Panc1 (cell line): ENCODE data around the gene CYP24A1. TPM values are rescaled to one million over a fixed set of nuclear protein-coding genes. Genes with fewer than 3 reads are reported as not detected.

Experiments
- ATAC-seq: fragments of 200-7000 bp; cut with Tn5 transposase; 2 replicates; pipeline ENCODE4 v1.9.1; 2020; ENCODE audit warnings: mild to moderate bottlenecking, moderate library complexity
- BruUV-seq: library from RNA; stranded (reverse); fragments of 400-500 nt; replicated peaks from 2 replicates; lab custom pipeline; 2021; lab: Mats Ljungman, UMichigan
- CTCF ChIA-PET: fragments of 300-600 bp; sonication (Branson Sonifier 250); formaldehyde crosslinking; loops from one replicate; lab custom pipeline; 2022; ENCODE audit warnings: antibody characterized with exemption; lab: Charles Lee
- POLR2A ChIA-PET: fragments of 300-600 bp; sonication (Branson Sonifier 250); formaldehyde crosslinking; loops from one replicate; lab custom pipeline; 2022; ENCODE audit warnings: antibody characterized with exemption; lab: Charles Lee
- DNase-seq: peaks from one replicate; pipeline ENCODE4 v3.0.0-alpha.2; 2010; ENCODE audit warnings: low read depth, low spot score
- H3K27ac ChIP-seq: 2 replicates; pipeline ENCODE4 v1.5.1; 2011; ENCODE audit warnings: mild to moderate bottlenecking, low read length, inconsistent platforms
- H3K27me3 ChIP-seq: fragments of 200-500 bp; sonication (Bioruptor generic); 2 replicates; pipeline ENCODE4 v1.6.0; 2014; ENCODE audit warnings: low read length, inconsistent platforms; ENCODE audit not compliant: control insufficient read depth, insufficient read depth
- H3K36me3 ChIP-seq: fragments of 200-500 bp; sonication (Bioruptor generic); 2 replicates; pipeline ENCODE4 v1.5.1; 2014; ENCODE audit warnings: inconsistent platforms, mild to moderate bottlenecking, low read length, moderate library complexity; ENCODE audit not compliant: control insufficient read depth, insufficient read depth
- H3K4me1 ChIP-seq: 2 replicates; pipeline ENCODE4 v1.5.1; 2011; ENCODE audit warnings: inconsistent platforms, mild to moderate bottlenecking, low read length, moderate library complexity; ENCODE audit not compliant: control insufficient read depth, insufficient read depth
- H3K4me3 ChIP-seq, 2 experiments: 2 replicates each; pipeline ENCODE4 v1.5.1; 2011 to 2012; ENCODE audit warnings: low read depth in 2 of 2, low read length in 2 of 2, mild to moderate bottlenecking in 2 of 2, inconsistent platforms in 1 of 2, moderate library complexity in 1 of 2
- H3K9me3 ChIP-seq: fragments of 200-500 bp; sonication (Bioruptor generic); 2 replicates; pipeline ENCODE4 v1.5.1; 2014; ENCODE audit warnings: low read depth, mild to moderate bottlenecking, inconsistent platforms, low read length, moderate library complexity; ENCODE audit not compliant: control insufficient read depth, insufficient read depth
- CTCF ChIP-seq: fragments of 450-650 bp; IDR thresholded peaks from 2 replicates; pipeline ENCODE4 v1.5.1; 2017; ENCODE audit warnings: mild to moderate bottlenecking
- POLR2AphosphoS5 ChIP-seq: IDR thresholded peaks from 2 replicates; pipeline ENCODE4 v1.6.1; 2012; ENCODE audit warnings: mild to moderate bottlenecking, low read depth, low read length, moderate library complexity
- TCF7L2 ChIP-seq: IDR thresholded peaks from 2 replicates; pipeline ENCODE4 v1.6.1; 2011; ENCODE audit warnings: mild to moderate bottlenecking, low read depth, low read length, inconsistent platforms
- in situ Hi-C: cut with HindIII; loops from 2 replicates; pipeline ENCODE4 v1.10.0; 2016; ENCODE audit warnings: low sequenced_read_pairs, low pct_unique_long_range_greater_than_20kb
- intact Hi-C: fragments of 100-400 bp; cut with micrococcal nuclease; formaldehyde crosslinking; loops from one replicate; pipeline ENCODE4 v1.10.0; 2022; ENCODE audit not compliant: unreplicated experiment
- total RNA-seq: library from RNA; stranded (reverse); gene quantifications from one replicate; pipeline ENCODE4 v1.2.1, GENCODE V29; 2021; ENCODE audit not compliant: unreplicated experiment

Gene CYP24A1
- total RNA-seq, 1 experiment from 2014 or later = 3.0 TPM

DNA sequence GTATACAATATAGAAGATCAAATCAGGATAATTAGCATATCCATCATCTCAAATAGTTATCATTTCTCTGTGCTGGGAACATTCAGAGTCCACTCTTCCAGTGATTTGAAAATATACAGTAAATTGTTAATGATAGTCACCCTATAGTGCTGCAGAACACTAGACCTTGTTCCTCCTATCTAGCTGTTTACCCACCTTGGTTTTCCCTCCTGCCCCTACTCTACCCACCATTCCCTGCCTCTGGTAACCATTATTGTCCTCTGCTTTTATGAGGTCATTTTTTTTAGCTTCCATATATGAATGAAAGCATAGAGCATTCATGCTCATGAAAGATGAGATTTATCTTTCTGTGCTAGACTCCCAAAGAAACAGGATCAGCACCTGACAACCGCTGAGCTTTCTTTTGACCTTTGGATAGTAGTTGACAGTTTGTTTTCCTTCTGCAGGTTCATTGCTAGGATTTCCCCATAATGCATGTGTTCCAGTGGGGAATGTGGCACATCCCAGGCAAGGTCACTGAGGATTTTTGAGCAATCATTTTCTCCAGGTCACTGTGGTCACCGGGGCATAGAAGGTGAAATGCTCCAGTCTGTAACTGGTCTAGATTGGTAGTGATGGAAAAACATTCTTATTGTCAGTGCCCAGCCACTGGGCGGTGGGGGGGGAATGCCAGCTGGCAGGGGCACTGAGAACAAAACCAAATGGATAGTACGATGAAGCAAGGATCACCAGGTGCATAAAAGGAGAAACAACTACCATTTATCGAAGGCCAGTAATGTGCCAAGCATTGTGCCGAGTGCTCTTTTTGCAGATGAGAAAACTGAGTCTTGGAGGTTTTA lies 69.8 kb downstream of the CYP24A1 start:
- ChIA-PET POLR2A (interaction anchor here (0.7 kb wide), 1 partner anchor 37 kb away, joined by 5 read pairs; no protein-coding TSS in a partner anchor), CTCF (interaction anchor here (0.5 to 0.9 kb wide), 3 partner anchors 58 to 104 kb away, joined by 3 to 4 read pairs (median 3); partner anchors contain the start of gene PFDN4)
- no peaks in the 10 kb centered on the region for H3K4me1 ChIP-seq
- no peak overlapping the region for H3K4me3 ChIP-seq
- no TSS peak for BruUV-seq
- in situ Hi-C loops = no loop called here
- DNase-seq = no peak
- H3K27ac ChIP-seq = no peak overlapping the region
- TF ChIP-seq CTCF (peak; percentile 54), POLR2AphosphoS5 (no peak), TCF7L2 (no peak)
- H3K36me3 ChIP-seq = no peaks in the 10 kb centered on the region
- ATAC-seq = no peak
- intact Hi-C loops = no loop called here
- H3K27me3 ChIP-seq = no peaks in the 10 kb centered on the region
- no peaks in the 10 kb centered on the region for H3K9me3 ChIP-seq

Other genes starting within 250 kb of the CYP24A1 start
- 3.1 TPM for gene BCAS1, start 103.4 kb downstream of the CYP24A1 start, total RNA-seq
- 48.2 TPM for gene PFDN4, start 34.1 kb upstream of the CYP24A1 start, total RNA-seq